Fibroblast of the conjunctiva (primary cell): ENCODE results near the gene CNTNAP2.

Source experiments
- DNase-seq: peaks from one replicate; pipeline ENCODE4 v3.0.0-alpha.2; 2010; ENCODE audit warnings: low read depth

The CNTNAP2 gene

GRCh38 chr7:147952918-147953317 is 1836.3 kb downstream of the CNTNAP2 start:
- DNase-seq = no peak

- DNase-seq = no peak
Measured at GRCh38 chr7:147968046-147968610, 1851.5 kb downstream of the CNTNAP2 start.

GRCh38 chr7:147971606-147972110 is 1855.1 kb downstream of the CNTNAP2 start:
- no peak for DNase-seq

GRCh38 chr7:147978201-147978600 is 1861.6 kb downstream of the CNTNAP2 start:
- no peak for DNase-seq

- DNase-seq = no peak
Measured at GRCh38 chr7:147978651-147979050, 1862.0 kb downstream of the CNTNAP2 start.

- no peak for DNase-seq
Measured at GRCh38 chr7:147980826-147981813, 1864.5 kb downstream of the CNTNAP2 start.

GRCh38 chr7:147982307-147982706 is 1865.7 kb downstream of the CNTNAP2 start:
- DNase-seq = no peak

GRCh38 chr7:147984265-147984664 is 1867.7 kb downstream of the CNTNAP2 start:
- no peak for DNase-seq

GRCh38 chr7:147990079-147990478 is 1873.5 kb downstream of the CNTNAP2 start:
- DNase-seq = no peak

- DNase-seq = no peak
Measured at GRCh38 chr7:147990942-147991341, 1874.3 kb downstream of the CNTNAP2 start.

- DNase-seq = no peak
Measured at GRCh38 chr7:147992698-147993097, 1876.1 kb downstream of the CNTNAP2 start.

- no peak for DNase-seq
Measured at GRCh38 chr7:147997636-147998035, 1881.0 kb downstream of the CNTNAP2 start.

- DNase-seq = no peak
Measured at GRCh38 chr7:147999962-148000361, 1883.4 kb downstream of the CNTNAP2 start.

GRCh38 chr7:148011753-148012152 is 1895.2 kb downstream of the CNTNAP2 start:
- DNase-seq = no peak

- no peak for DNase-seq
Measured at GRCh38 chr7:148014001-148014400, 1897.4 kb downstream of the CNTNAP2 start.

- DNase-seq = no peak
Measured at GRCh38 chr7:148014541-148014940, 1897.9 kb downstream of the CNTNAP2 start.

- no peak for DNase-seq
Measured at GRCh38 chr7:148017126-148017525, 1900.5 kb downstream of the CNTNAP2 start.

- DNase-seq = no peak
Measured at GRCh38 chr7:148020679-148021078, 1904.1 kb downstream of the CNTNAP2 start.

GRCh38 chr7:148021507-148022045 is 1905.0 kb downstream of the CNTNAP2 start:
- DNase-seq = no peak

- DNase-seq = no peak
Measured at GRCh38 chr7:148022832-148023231, 1906.2 kb downstream of the CNTNAP2 start.

GRCh38 chr7:148026713-148027112 is 1910.1 kb downstream of the CNTNAP2 start:
- no peak for DNase-seq

- DNase-seq = no peak
Measured at GRCh38 chr7:148028165-148028564, 1911.6 kb downstream of the CNTNAP2 start.

GRCh38 chr7:148031019-148031418 is 1914.4 kb downstream of the CNTNAP2 start:
- no peak for DNase-seq
